Measurements from ENCODE around the gene RXRB. TPM values are rescaled to one million over a fixed set of nuclear protein-coding genes. Genes with fewer than 3 reads are reported as not detected.
A peak's percentile ranks its signal among the peaks of the same experiment; 100 is the strongest.

The RXRB gene
- total and polyA plus RNA-seq, 10 of the 15 experiments (the other 5 are each of a cell fraction or from before 2014, with no cell fraction given) = 0.71 to 35.0 (median 20.4) TPM

DNA sequence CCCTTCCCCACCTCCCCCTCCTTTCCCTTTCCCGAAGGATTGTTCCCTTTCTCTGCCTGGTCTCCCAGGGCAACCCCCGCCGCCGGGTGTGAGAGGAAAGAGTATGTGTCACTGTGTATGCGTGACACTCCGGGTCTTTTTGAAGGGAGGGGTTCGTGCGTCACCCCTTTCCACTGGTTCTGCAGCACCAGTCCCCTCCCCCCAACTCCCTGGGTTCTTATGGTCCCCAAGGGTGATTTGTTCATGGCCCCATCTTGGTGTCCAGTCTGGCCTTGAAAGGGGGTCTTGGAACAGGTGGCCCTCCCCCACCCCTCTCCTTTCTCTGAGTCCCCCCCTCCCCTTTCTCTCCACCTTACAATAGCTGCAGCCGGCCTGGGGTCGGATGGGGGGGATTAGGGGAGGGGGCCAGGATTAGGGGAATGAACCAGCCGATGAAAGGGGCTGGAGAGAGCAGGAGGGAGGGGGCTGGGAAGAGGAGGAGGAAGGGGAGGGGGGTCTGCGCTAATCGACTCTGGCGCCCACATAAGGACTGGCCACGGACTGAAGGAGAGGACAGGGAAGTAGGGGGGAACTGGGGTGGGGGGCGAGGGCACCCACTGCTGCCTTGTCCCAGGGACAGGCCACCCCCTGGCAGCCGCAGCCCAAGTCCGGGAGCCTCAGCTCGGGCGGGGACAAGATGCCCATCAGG is 6.5 kb upstream of the RXRB start:
- Histone ChIP-seq H3K4me2 (ENCODE audit: control insufficient read depth, insufficient read depth) (peak overlapping the region; percentile 98), H4K20me1 (ENCODE audit: control insufficient read depth, insufficient read depth) (no peaks in the 10 kb centered on the region), H3K4me1 (ENCODE audit: control insufficient read depth, insufficient read depth, low read length) (peaks cover 25% of the 10 kb centered on the region), H3K9ac (ENCODE audit: control insufficient read depth, insufficient read depth, low read length) (peak overlapping the region; percentile 98; the same call in 1 of the 2 replicates), H3K27ac (ENCODE audit: control insufficient read depth, insufficient read depth) (peak overlapping the region; percentile 96; the same call in 1 of the 2 replicates), H2AFZ (ENCODE audit: control insufficient read depth, low read depth, low read length) (no peak overlapping the region), H3K79me2 (ENCODE audit: control insufficient read depth, insufficient read depth, low read length) (peaks cover 10% of the 10 kb centered on the region), H3K4me3 (peak overlapping the region; percentile 94; the same call in 1 of the 2 replicates), H3K36me3 (ENCODE audit: control insufficient read depth in 2 of 2, insufficient read depth in 2 of 2, low read length in 1 of 2) (peaks cover 8 to 19% of the 10 kb centered on the region in 2 experiments), H3K27me3 (replicated peaks in 1 of 2; ENCODE audit: control insufficient read depth in 2 of 2, insufficient read depth in 2 of 2, low read length in 1 of 2) (no peaks in the 10 kb centered on the region), H3K9me3 (replicated peaks; ENCODE audit: control insufficient read depth, insufficient read depth, low read length) (no peaks in the 10 kb centered on the region)
- ChIA-PET POLR2A (interaction anchor here (0.6 kb wide), 1 partner anchor 361 kb away, joined by 3 read pairs; no protein-coding TSS in a partner anchor), CTCF (interaction anchor here (2.7 to 2.9 kb wide), 2 partner anchors 10 to 42 kb away, joined by 10 to 23 read pairs; no protein-coding TSS in a partner anchor), RAD21 (ENCODE audit: unreplicated experiment) (no interaction called here), SMC1A (ENCODE audit: uncharacterized antibody, unreplicated experiment) (no interaction called here)
- intact Hi-C loops (cut with micrococcal nuclease; ENCODE audit: unreplicated experiment) = loop anchor here (10.0 kb wide), 1 partner anchor 368 kb away; no protein-coding TSS in a partner anchor
- BruUV-seq (replicated peaks) = no TSS peak
- 59% methylated on average over 15 of the region's 20 CpGs for WGBS (ENCODE audit: insufficient coverage, insufficient replicate concordance, low lambda C conversion rate, missing lambda C conversion rate)
- in situ Hi-C loops (cut with MboI) = no loop called here
- no peak for TF ChIP-seq TCF7 (IDR thresholded peaks at IDR 0.05; ENCODE audit: borderline replicate concordance)
- TF ChIP-seq RBBP5 (conservative IDR thresholded peaks at IDR 0.05) = no peak
- TF ChIP-seq, protein P1, sequence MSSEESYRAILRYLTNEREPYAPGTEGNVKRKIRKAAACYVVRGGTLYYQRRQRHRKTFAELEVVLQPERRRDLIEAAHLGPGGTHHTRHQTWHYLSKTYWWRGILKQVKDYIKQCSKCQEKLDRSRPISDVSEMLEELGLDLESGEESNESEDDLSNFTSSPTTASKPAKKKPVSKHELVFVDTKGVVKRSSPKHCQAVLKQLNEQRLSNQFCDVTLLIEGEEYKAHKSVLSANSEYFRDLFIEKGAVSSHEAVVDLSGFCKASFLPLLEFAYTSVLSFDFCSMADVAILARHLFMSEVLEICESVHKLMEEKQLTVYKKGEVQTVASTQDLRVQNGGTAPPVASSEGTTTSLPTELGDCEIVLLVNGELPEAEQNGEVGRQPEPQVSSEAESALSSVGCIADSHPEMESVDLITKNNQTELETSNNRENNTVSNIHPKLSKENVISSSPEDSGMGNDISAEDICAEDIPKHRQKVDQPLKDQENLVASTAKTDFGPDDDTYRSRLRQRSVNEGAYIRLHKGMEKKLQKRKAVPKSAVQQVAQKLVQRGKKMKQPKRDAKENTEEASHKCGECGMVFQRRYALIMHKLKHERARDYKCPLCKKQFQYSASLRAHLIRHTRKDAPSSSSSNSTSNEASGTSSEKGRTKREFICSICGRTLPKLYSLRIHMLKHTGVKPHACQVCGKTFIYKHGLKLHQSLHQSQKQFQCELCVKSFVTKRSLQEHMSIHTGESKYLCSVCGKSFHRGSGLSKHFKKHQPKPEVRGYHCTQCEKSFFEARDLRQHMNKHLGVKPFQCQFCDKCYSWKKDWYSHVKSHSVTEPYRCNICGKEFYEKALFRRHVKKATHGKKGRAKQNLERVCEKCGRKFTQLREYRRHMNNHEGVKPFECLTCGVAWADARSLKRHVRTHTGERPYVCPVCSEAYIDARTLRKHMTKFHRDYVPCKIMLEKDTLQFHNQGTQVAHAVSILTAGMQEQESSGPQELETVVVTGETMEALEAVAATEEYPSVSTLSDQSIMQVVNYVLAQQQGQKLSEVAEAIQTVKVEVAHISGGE (CRISPR knock-in tag; IDR thresholded peaks at IDR 0.05) = no peak
- no peak for TF ChIP-seq DPF2 (IDR thresholded peaks at IDR 0.05)
- no peak for TF ChIP-seq BACH1 (IDR thresholded peaks at IDR 0.05; ENCODE audit: borderline replicate concordance)
- no peak for TF ChIP-seq SP1 (IDR thresholded peaks at IDR 0.05; ENCODE audit: low read depth, low read length)
- no peak for TF ChIP-seq EP300 (IDR thresholded peaks at IDR 0.05; ENCODE audit: borderline replicate concordance in 1 of 2, control insufficient read depth in 1 of 2, low read depth in 2 of 2, low read length in 2 of 2)
- TF ChIP-seq, protein P2, sequence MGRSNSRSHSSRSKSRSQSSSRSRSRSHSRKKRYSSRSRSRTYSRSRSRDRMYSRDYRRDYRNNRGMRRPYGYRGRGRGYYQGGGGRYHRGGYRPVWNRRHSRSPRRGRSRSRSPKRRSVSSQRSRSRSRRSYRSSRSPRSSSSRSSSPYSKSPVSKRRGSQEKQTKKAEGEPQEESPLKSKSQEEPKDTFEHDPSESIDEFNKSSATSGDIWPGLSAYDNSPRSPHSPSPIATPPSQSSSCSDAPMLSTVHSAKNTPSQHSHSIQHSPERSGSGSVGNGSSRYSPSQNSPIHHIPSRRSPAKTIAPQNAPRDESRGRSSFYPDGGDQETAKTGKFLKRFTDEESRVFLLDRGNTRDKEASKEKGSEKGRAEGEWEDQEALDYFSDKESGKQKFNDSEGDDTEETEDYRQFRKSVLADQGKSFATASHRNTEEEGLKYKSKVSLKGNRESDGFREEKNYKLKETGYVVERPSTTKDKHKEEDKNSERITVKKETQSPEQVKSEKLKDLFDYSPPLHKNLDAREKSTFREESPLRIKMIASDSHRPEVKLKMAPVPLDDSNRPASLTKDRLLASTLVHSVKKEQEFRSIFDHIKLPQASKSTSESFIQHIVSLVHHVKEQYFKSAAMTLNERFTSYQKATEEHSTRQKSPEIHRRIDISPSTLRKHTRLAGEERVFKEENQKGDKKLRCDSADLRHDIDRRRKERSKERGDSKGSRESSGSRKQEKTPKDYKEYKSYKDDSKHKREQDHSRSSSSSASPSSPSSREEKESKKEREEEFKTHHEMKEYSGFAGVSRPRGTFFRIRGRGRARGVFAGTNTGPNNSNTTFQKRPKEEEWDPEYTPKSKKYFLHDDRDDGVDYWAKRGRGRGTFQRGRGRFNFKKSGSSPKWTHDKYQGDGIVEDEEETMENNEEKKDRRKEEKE (IDR thresholded peaks at IDR 0.05) = no peak
- no peak for TF ChIP-seq CBFB (IDR thresholded peaks at IDR 0.05; ENCODE audit: low read depth)
- no peak for TF ChIP-seq WRNIP1 (IDR thresholded peaks at IDR 0.05; ENCODE audit: borderline replicate concordance, low read depth, low read length)
- no peak for TF ChIP-seq MTA2 (IDR thresholded peaks at IDR 0.05; ENCODE audit: low read depth)
- TF ChIP-seq KDM1A (IDR thresholded peaks at IDR 0.05; ENCODE audit: borderline replicate concordance) = no peak
- TF ChIP-seq SMARCA5 (IDR thresholded peaks at IDR 0.05) = no peak
- no peak for TF ChIP-seq FOXM1 (IDR thresholded peaks at IDR 0.05; ENCODE audit: low read depth, low read length)
- no peak for FAIRE-seq
- no peak for DNase-seq (ENCODE audit: low read depth, low spot score)
- no peak for ATAC-seq

Measured in GM12878 (cell line).